ENCODE data around the gene CNTNAP4.

DNA sequence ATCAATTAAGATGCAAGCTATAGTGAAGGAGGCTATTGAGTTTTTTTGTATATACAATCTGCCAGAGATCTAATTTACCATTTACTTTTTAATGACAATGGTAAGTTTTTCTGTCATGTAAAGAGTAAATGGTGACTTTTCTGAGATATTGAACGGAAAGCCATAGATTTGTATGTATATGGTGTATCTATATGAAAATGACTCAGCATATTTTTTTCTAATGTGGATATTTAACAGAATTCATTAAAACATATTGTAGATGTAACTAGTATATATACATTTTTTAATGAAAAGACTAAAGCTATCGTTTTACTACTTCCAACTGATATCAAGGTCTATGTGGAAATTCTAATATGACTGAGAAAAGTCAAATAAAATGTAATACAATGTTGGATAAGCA, 34.1 kb downstream of the CNTNAP4 start:
- TF ChIP-seq POLR2A (IDR thresholded peaks at IDR 0.05; ENCODE audit: low read depth, low read length) (no peak), FOXM1 (IDR thresholded peaks at IDR 0.05; ENCODE audit: low read depth, low read length) (no peak), EP300 (IDR thresholded peaks at IDR 0.05; ENCODE audit: borderline replicate concordance in 1 of 2, control insufficient read depth in 1 of 2, low read depth in 2 of 2, low read length in 2 of 2) (no peak), YY1 (IDR thresholded peaks at IDR 0.05; ENCODE audit: low read depth, low read length) (no peak), CTCF (IDR thresholded peaks at IDR 0.05 in 2 of 3, conservative IDR thresholded peaks at IDR 0.05 in 1 of 3; ENCODE audit: control insufficient read depth in 2 of 3, extremely low read depth in 1 of 3, insufficient read depth in 1 of 3, low read depth in 3 of 3, low read length in 3 of 3) (no peak), SREBF1 (IDR thresholded peaks at IDR 0.05; ENCODE audit: low read length) (no peak), IRF4 (IDR thresholded peaks at IDR 0.05; ENCODE audit: low read depth, low read length) (no peak), FOS (IDR thresholded peaks at IDR 0.05; ENCODE audit: borderline replicate concordance, extremely low read depth, insufficient read length) (no peak), IKZF2 (IDR thresholded peaks at IDR 0.05) (no peak), NR2C2 (IDR thresholded peaks at IDR 0.05; ENCODE audit: borderline replicate concordance, control insufficient read depth, insufficient read length, low read depth) (no peak), NFYB (IDR thresholded peaks at IDR 0.05; ENCODE audit: insufficient read depth, low read depth, low read length) (no peak), IKZF1 (conservative IDR thresholded peaks at IDR 0.05) (no peak), SIX5 (IDR thresholded peaks at IDR 0.05; ENCODE audit: low read depth, low read length, severe bottlenecking) (no peak), MXI1 (IDR thresholded peaks at IDR 0.05; ENCODE audit: low read depth, low read length) (no peak)

Data from GM12878 (cell line).